SK-N-SH (cell line): ENCODE data around the gene AGXT2.

Experiments used
- EZH2phosphoT487 ChIP-seq: fragments of 200-600 bp; sonication (generic); IDR thresholded peaks from 2 replicates; pipeline ENCODE4 v1.6.1; 2017; ENCODE audit warnings: low read depth, mixed run types, mild to moderate bottlenecking, antibody characterized with exemption, moderate library complexity, borderline replicate concordance
- POLR2AphosphoS5 ChIP-seq: IDR thresholded peaks from 2 replicates; pipeline ENCODE4 v1.6.1; 2012; ENCODE audit warnings: low read depth, low read length
- RFX5 ChIP-seq: IDR thresholded peaks from 2 replicates; pipeline ENCODE4 v1.6.1; 2012; ENCODE audit warnings: mild to moderate bottlenecking, improper control_type of control experiment, low read length
- TF ChIP-seq, protein P1 (sequence below): fragments of 150-350 bp; IDR thresholded peaks from 2 replicates; pipeline ENCODE4 v1.6.1; 2017; ENCODE audit warnings: antibody characterized with exemption, low read length, low read depth, borderline replicate concordance
- TF ChIP-seq, protein P2 (sequence below): fragments of 200-600 bp; sonication (generic); IDR thresholded peaks from 2 replicates; pipeline ENCODE4 v1.6.1; 2017; ENCODE audit warnings: antibody characterized with exemption, mild to moderate bottlenecking, moderate library complexity

GRCh38 chr5:35026941-35027340 lies 20.8 kb downstream of the AGXT2 start:
- TF ChIP-seq, protein P1, sequence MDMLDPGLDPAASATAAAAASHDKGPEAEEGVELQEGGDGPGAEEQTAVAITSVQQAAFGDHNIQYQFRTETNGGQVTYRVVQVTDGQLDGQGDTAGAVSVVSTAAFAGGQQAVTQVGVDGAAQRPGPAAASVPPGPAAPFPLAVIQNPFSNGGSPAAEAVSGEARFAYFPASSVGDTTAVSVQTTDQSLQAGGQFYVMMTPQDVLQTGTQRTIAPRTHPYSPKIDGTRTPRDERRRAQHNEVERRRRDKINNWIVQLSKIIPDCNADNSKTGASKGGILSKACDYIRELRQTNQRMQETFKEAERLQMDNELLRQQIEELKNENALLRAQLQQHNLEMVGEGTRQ: no peak
- TF ChIP-seq, protein P2, sequence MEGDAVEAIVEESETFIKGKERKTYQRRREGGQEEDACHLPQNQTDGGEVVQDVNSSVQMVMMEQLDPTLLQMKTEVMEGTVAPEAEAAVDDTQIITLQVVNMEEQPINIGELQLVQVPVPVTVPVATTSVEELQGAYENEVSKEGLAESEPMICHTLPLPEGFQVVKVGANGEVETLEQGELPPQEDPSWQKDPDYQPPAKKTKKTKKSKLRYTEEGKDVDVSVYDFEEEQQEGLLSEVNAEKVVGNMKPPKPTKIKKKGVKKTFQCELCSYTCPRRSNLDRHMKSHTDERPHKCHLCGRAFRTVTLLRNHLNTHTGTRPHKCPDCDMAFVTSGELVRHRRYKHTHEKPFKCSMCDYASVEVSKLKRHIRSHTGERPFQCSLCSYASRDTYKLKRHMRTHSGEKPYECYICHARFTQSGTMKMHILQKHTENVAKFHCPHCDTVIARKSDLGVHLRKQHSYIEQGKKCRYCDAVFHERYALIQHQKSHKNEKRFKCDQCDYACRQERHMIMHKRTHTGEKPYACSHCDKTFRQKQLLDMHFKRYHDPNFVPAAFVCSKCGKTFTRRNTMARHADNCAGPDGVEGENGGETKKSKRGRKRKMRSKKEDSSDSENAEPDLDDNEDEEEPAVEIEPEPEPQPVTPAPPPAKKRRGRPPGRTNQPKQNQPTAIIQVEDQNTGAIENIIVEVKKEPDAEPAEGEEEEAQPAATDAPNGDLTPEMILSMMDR: no peak
- no peak for TF ChIP-seq RFX5
- TF ChIP-seq POLR2AphosphoS5: no peak
- TF ChIP-seq EZH2phosphoT487: no peak
